HepG2 (cell line): ENCODE measurements around the gene GARS1. TPM values are rescaled to one million over a fixed set of nuclear protein-coding genes. Genes with fewer than 3 reads are reported as not detected.

Source experiments
- HDAC2 ChIP-seq: sonication (generic); formaldehyde crosslinking; IDR thresholded peaks from 2 replicates; pipeline ENCODE4 v1.4.0; 2020; ENCODE audit warnings: missing genetic modification reagents
- HOXA9 ChIP-seq: sonication (generic); formaldehyde crosslinking; IDR thresholded peaks from 2 replicates; pipeline ENCODE4 v1.8.1; 2022; ENCODE audit warnings: missing genetic modification reagents, mild to moderate bottlenecking, moderate library complexity, borderline replicate concordance
- KDM5B ChIP-seq: sonication (generic); formaldehyde crosslinking; IDR thresholded peaks from 2 replicates; pipeline ENCODE4 v1.4.0; 2020; ENCODE audit warnings: missing genetic modification reagents, mild to moderate bottlenecking, borderline replicate concordance
- NFE2 ChIP-seq: sonication (generic); formaldehyde crosslinking; IDR thresholded peaks from 2 replicates; pipeline ENCODE4 v1.4.0; 2020; ENCODE audit warnings: missing genetic modification reagents
- SMARCE1 ChIP-seq: fragments of 450-650 bp; IDR thresholded peaks from 2 replicates; pipeline ENCODE4 v1.6.1; 2017; ENCODE audit warnings: borderline replicate concordance
- ZBTB10 ChIP-seq: sonication (generic); formaldehyde crosslinking; IDR thresholded peaks from 2 replicates; pipeline ENCODE4 v1.4.0; 2020; ENCODE audit warnings: missing genetic modification reagents, borderline replicate concordance
- ZBTB33 ChIP-seq: sonication (generic); formaldehyde crosslinking; IDR thresholded peaks from 2 replicates; pipeline ENCODE4 v1.4.0; 2020; ENCODE audit warnings: missing genetic modification reagents
- ZGPAT ChIP-seq: IDR thresholded peaks from 2 replicates; pipeline ENCODE4 v1.6.1; 2016; ENCODE audit warnings: mild to moderate bottlenecking
- ZHX2 ChIP-seq, 2 experiments: sonication (generic) in 1 of 2; formaldehyde crosslinking in 1 of 2; IDR thresholded peaks; 2 replicates each; pipeline versions ENCODE4 v1.6.1 to v1.9.0; 2014 to 2022; ENCODE audit warnings: antibody characterized with exemption in 1 of 2, borderline replicate concordance in 1 of 2, inconsistent platforms in 1 of 2, low read depth in 1 of 2, missing genetic modification reagents in 1 of 2
- ZNF18 ChIP-seq: sonication (generic); formaldehyde crosslinking; IDR thresholded peaks from 2 replicates; pipeline ENCODE4 v1.8.0; 2022; ENCODE audit warnings: mild to moderate bottlenecking, missing genetic modification reagents; ENCODE audit not compliant: insufficient replicate concordance
- ZNF761 ChIP-seq: sonication (generic); formaldehyde crosslinking; conservative IDR thresholded peaks from 2 replicates; pipeline ENCODE4 v1.4.0; 2020; ENCODE audit warnings: mild to moderate bottlenecking, missing genetic modification reagents
- ZNF790 ChIP-seq: sonication (generic); formaldehyde crosslinking; IDR thresholded peaks from 2 replicates; pipeline ENCODE4 v1.8.0; 2022; ENCODE audit warnings: missing genetic modification reagents, mild to moderate bottlenecking, borderline replicate concordance
- polyA plus RNA-seq, 8 experiments: library from polyadenylated mRNA; depleted of rRNA in 3 of 8; stranded (reverse) in 7 of 8; unstranded in 1 of 8; fragments of >200 nt; fragmentation: Illumina TruSeq in 4 of 8; extraction: Trizol in 4 of 8; gene quantifications; 2 replicates each; pipeline versions ENCODE4 v1.2.1 to v1.2.3, GENCODE V29; 2011 to 2016; ENCODE audit warnings: low read depth in 4 of 8, missing spikeins in 1 of 8, mixed read lengths in 1 of 8; ENCODE audit not compliant: insufficient read depth in 1 of 8
- total RNA-seq, 5 experiments: library from RNA; depleted of rRNA; stranded (reverse); fragments of >200 nt; fragmentation: Illumina TruSeq; extraction: Trizol; gene quantifications; 2 replicates each; pipeline ENCODE4 v1.2.3, GENCODE V29; 2016; ENCODE audit warnings: low read depth in 1 of 5

Gene GARS1
- total and polyA plus RNA-seq, 2 of the 13 experiments (the other 11 are each of a cell fraction or from before 2014, with no cell fraction given) = 140 to 460 TPM

- TF ChIP-seq ZGPAT (CRISPR knock-in tag) (peak; percentile 52; the same call in 1 of the 2 replicates), ZNF790 (CRISPR knock-in tag) (peak; percentile 69; the same call in 1 of the 2 replicates), NFE2 (CRISPR knock-in tag) (no peak), HDAC2 (CRISPR knock-in tag) (peak; percentile 84), ZBTB10 (CRISPR knock-in tag) (no peak; the same call in 1 of the 2 replicates), KDM5B (CRISPR knock-in tag) (no peak), ZHX2 (IDR thresholded peaks at IDR 0.05; ENCODE audit: low read depth) (no peak), ZHX2 (CRISPR knock-in tag; IDR thresholded peaks at IDR 0.05; ENCODE audit: borderline replicate concordance) (0 out of 2 replicates have a peak, but pooled peaks have one; percentile 84), SMARCE1 (no peak), ZNF18 (peak; percentile 53), ZBTB33 (CRISPR knock-in tag) (no peak), HOXA9 (CRISPR knock-in tag) (peak; percentile 74), ZNF761 (CRISPR knock-in tag) (no peak)
Measured at GRCh38 chr7:30671793-30672465, 77.3 kb downstream of the GARS1 start (continued).
